Erythroblast (primary cell): Measurements from ENCODE around the gene CAMK4.

Source experiments
- GATA1 ChIP-seq: IDR thresholded peaks from 2 replicates; pipeline ENCODE4 v1.6.1; 2011; ENCODE audit warnings: low read depth, mild to moderate bottlenecking, control low read depth, low read length, moderate library complexity
- POLR2A ChIP-seq: IDR thresholded peaks from 2 replicates; pipeline ENCODE4 v1.6.1; 2011; ENCODE audit warnings: mild to moderate bottlenecking, low read length

DNA sequence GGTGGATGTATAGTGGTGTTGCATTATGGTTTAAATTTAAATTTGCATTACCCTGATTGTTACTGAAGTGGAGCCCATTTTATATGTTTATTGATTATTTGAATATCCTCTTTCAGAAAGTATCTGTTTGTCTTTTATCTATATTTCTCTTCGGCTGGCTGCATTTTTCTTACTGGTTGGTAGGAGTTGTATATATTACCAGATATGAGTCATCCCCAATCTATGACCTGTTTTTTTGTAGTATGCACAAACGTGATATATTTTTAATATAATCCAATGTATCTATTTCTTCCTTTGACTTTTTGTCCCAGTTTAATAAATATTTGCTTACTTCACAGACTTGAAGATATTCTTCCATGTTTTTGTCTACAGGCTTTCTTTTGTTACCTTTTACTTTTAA lies 29.3 kb upstream of the CAMK4 start:
- TF ChIP-seq POLR2A (no peak), GATA1 (no peak)
